DOHH2 (cell line): ENCODE results near the gene ACSF3.

ENCODE experiments used
- CTCF ChIP-seq: fragments of 200-600 bp; sonication (generic); IDR thresholded peaks from one replicate; pipeline ENCODE4 v1.5.1; 2014; ENCODE audit warnings: antibody characterized with exemption, mild to moderate bottlenecking, low read depth, low read length; ENCODE audit not compliant: poor library complexity, severe bottlenecking
- EZH2phosphoT487 ChIP-seq: fragments of 200-600 bp; sonication (generic); IDR thresholded peaks from 2 replicates; pipeline ENCODE4 v1.6.1; 2017; ENCODE audit warnings: borderline replicate concordance, mild to moderate bottlenecking, antibody characterized with exemption, low read length, moderate library complexity, mixed read lengths

GRCh38 chr16:89094880-89095258 is 1.2 kb downstream of the ACSF3 start:
- TF ChIP-seq CTCF (no peak), EZH2phosphoT487 (no peak)
